Adrenal gland (tissue), 5 donors: ENCODE measurements around the gene RALY.

Source experiments
- POLR2A ChIP-seq, 2 donors: fragments of 450-650 bp; IDR thresholded peaks; one replicate each; pipeline ENCODE4 v1.6.1; 2017; ENCODE audit warnings: antibody characterized with exemption in 2 of 2, mild to moderate bottlenecking in 2 of 2, moderate library complexity in 1 of 2
- TF ChIP-seq, protein P1 (sequence below), 6 experiments: fragments of 450-650 bp in 4 of 6; fragments of 200-600 bp in 2 of 6; sonication (generic) in 1 of 6; IDR thresholded peaks; 1 replicate in 5 of 6; 2 replicates in 1 of 6; pipeline versions ENCODE4 v1.5.1 to v1.8.0; 2016 to 2021; ENCODE audit warnings: antibody characterized with exemption in 6 of 6, mild to moderate bottlenecking in 2 of 6, moderate library complexity in 1 of 6
- donor health status: DM: no; HTN: no; CAD: no.

DNA sequence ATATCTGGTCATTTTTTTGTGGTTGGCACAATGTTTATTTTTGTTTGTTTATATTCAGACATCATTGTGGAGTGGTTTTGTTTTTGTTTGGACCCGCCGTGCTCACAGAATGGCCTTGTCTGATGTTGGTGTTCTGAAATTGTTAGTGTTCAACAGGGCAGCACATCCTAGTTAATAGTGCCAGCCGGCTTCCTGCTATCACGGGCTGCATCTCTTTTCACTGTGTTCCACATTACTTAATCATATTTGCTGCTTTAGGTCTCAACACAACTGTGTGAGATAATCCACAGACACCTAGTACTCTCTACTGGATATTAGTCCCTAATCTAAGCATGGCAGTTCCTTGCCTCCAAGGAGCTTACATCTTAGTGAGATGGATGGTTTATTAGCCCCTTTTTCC lies 121.1 kb downstream of the RALY start:
- TF ChIP-seq, protein P1, sequence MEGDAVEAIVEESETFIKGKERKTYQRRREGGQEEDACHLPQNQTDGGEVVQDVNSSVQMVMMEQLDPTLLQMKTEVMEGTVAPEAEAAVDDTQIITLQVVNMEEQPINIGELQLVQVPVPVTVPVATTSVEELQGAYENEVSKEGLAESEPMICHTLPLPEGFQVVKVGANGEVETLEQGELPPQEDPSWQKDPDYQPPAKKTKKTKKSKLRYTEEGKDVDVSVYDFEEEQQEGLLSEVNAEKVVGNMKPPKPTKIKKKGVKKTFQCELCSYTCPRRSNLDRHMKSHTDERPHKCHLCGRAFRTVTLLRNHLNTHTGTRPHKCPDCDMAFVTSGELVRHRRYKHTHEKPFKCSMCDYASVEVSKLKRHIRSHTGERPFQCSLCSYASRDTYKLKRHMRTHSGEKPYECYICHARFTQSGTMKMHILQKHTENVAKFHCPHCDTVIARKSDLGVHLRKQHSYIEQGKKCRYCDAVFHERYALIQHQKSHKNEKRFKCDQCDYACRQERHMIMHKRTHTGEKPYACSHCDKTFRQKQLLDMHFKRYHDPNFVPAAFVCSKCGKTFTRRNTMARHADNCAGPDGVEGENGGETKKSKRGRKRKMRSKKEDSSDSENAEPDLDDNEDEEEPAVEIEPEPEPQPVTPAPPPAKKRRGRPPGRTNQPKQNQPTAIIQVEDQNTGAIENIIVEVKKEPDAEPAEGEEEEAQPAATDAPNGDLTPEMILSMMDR (IDR thresholded peaks at IDR 0.05): no peak
- no peak for TF ChIP-seq POLR2A (IDR thresholded peaks at IDR 0.05)
